Renal pelvis (tissue), 4 donors: ENCODE measurements around the gene CWH43. TPM values are rescaled to one million over a fixed set of nuclear protein-coding genes. Genes with fewer than 3 reads are reported as not detected.
"Not testable (repeated sequence)": the region's sequence is repeated elsewhere in the genome, so short reads cannot be mapped to it uniquely, and the experiment has no call there.

Experiments used
- DNase-seq: peaks from one replicate; pipeline ENCODE4 v3.0.0-alpha.2; 2013
- polyA plus RNA-seq, 3 donors: library from polyadenylated mRNA; unstranded; fragments of 120-200 nt; gene quantifications; one replicate each; pipeline ENCODE4 v1.2.1, GENCODE V29; 2013; ENCODE audit not compliant: insufficient read length in 3 of 3

Gene CWH43
- polyA plus RNA-seq, 3 donors: 4.8 to 8.0 (median 5.6) TPM

GRCh38 chr4:49092608-49093135 is 106.6 kb downstream of the CWH43 start:
- DNase-seq: not testable (repeated sequence)

GRCh38 chr4:49096215-49096614 is 110.1 kb downstream of the CWH43 start:
- not testable (repeated sequence) for DNase-seq

GRCh38 chr4:49096627-49097026 is 110.6 kb downstream of the CWH43 start:
- not testable (repeated sequence) for DNase-seq

- DNase-seq: not testable (repeated sequence)
Measured at GRCh38 chr4:49097071-49097470, 111.0 kb downstream of the CWH43 start.

GRCh38 chr4:49097505-49097904 is 111.4 kb downstream of the CWH43 start:
- DNase-seq: not testable (repeated sequence)

- DNase-seq: not testable (repeated sequence)
Measured at GRCh38 chr4:49098034-49098759, 112.1 kb downstream of the CWH43 start.

- DNase-seq: not testable (repeated sequence)
Measured at GRCh38 chr4:49099831-49100444, 113.9 kb downstream of the CWH43 start.

- DNase-seq: not testable (repeated sequence)
Measured at GRCh38 chr4:49102344-49102898, 116.3 kb downstream of the CWH43 start.

- DNase-seq: not testable (repeated sequence)
Measured at GRCh38 chr4:49103436-49104136, 117.5 kb downstream of the CWH43 start.

- DNase-seq: not testable (repeated sequence)
Measured at GRCh38 chr4:49104231-49104930, 118.3 kb downstream of the CWH43 start.

GRCh38 chr4:49105248-49105904 is 119.3 kb downstream of the CWH43 start:
- not testable (repeated sequence) for DNase-seq

- not testable (repeated sequence) for DNase-seq
Measured at GRCh38 chr4:49107262-49107661, 121.2 kb downstream of the CWH43 start.

- not testable (repeated sequence) for DNase-seq
Measured at GRCh38 chr4:49108183-49108978, 122.3 kb downstream of the CWH43 start.

GRCh38 chr4:49109567-49110166 is 123.6 kb downstream of the CWH43 start:
- DNase-seq: not testable (repeated sequence)

- DNase-seq: not testable (repeated sequence)
Measured at GRCh38 chr4:49110579-49110978, 124.5 kb downstream of the CWH43 start.
